Right cardiac atrium (tissue), 5 donors: ENCODE results near the gene WWOX. TPM values are rescaled to one million over a fixed set of nuclear protein-coding genes. Genes with fewer than 3 reads are reported as not detected.

Experiments
- ATAC-seq, 2 donors: fragments of 200-7000 bp; cut with Tn5 transposase; one replicate each; pipeline versions ENCODE4 v1.8.0 to v1.9.1; 2020; ENCODE audit warnings: moderate library complexity in 2 of 2, mild to moderate bottlenecking in 1 of 2
- DNase-seq, 3 donors: peaks; one replicate each; pipeline ENCODE4 v3.0.0-alpha.2; 2020
- H3K27ac ChIP-seq: one replicate; pipeline ENCODE4 v1.5.1; 2013; ENCODE audit warnings: mild to moderate bottlenecking, low read length, control low read depth, moderate library complexity
- H3K27me3 ChIP-seq: one replicate; pipeline ENCODE4 v1.6.1; 2013; ENCODE audit not compliant: control insufficient read depth, insufficient read depth
- H3K4me1 ChIP-seq: one replicate; pipeline ENCODE4 v1.6.1; 2013; ENCODE audit warnings: low read length; ENCODE audit not compliant: control insufficient read depth, insufficient read depth
- H3K4me3 ChIP-seq: one replicate; pipeline ENCODE4 v1.5.1; 2013; ENCODE audit warnings: low read length, control low read depth
- H3K9me3 ChIP-seq: one replicate; pipeline ENCODE4 v1.6.1; 2013; ENCODE audit warnings: low read length; ENCODE audit not compliant: control insufficient read depth
- WGBS: extraction: QIAGEN DNeasy Blood & Tissue Kit; methylation state at CpG from one replicate; pipeline ENCODE4 v1.1.7; 2013; 5-methylcytosine and 5-hydroxymethylcytosine counted together
- intact Hi-C, 4 donors: fragments of 100-400 bp; cut with DNase I; formaldehyde crosslinking; loops; one replicate each; pipeline versions ENCODE4 v1.11.0 to v1.14.0; 2022 to 2023
- polyA plus RNA-seq: library from polyadenylated mRNA; stranded (reverse); fragments of 200-250 nt; gene quantifications from one replicate; pipeline ENCODE4 v1.2.3, GENCODE V29; 2013
- total RNA-seq, 4 donors: library from RNA; stranded (reverse); fragmentation: NEBNext Ultra II Directional; extraction: Animal tissue kit (Norgen Biotek cat#: 25700); gene quantifications; one replicate each; pipeline ENCODE4 v1.2.1, GENCODE V29; 2021
- donor health status: healthy with polysubstance abuse.
- donor health status: DM: no; HTN: yes; CAD: no.
- donor health status: DM: no; HTN: no; CAD: no.
- donor health status: DM: no; HTN: yes; CAD: no; lungs with severe emphysema.
- donor health status: DM: yes; HTN: yes; CAD: no.

WWOX gene
- total and polyA plus RNA-seq, 5 donors = 6.0 to 14.9 (median 13.1) TPM

DNA sequence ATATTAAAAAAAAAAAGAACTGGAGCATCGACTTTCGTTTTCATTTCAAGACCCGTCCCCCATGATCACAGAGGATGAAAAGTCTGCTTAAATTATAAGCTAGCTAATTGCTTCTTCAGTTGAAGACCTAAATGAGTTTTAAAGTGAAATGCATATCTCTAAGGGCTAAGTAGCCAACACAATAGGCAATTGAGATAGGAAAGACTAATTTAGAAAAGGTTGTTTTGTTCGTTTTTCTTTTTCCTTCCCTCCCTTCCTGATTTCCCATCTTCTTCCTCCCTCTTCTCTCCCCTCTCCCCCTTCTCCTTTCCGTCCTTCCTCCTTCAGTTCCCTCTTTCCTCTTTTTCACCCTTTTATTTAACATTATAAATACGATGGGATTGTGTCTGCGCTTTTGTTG, 377.2 kb downstream of the WWOX start:
- 82% methylated on average over 7 of the region's 7 CpGs for WGBS
- ATAC-seq (no peak), DNase-seq (no peak)
- no peaks in the 10 kb centered on the region for H3K27me3 ChIP-seq
- no peaks in the 10 kb centered on the region for H3K9me3 ChIP-seq
- no peaks in the 10 kb centered on the region for H3K4me1 ChIP-seq
- intact Hi-C loops = no loop called here
- H3K4me3 ChIP-seq = no peak overlapping the region
- H3K27ac ChIP-seq = no peak overlapping the region

DNA sequence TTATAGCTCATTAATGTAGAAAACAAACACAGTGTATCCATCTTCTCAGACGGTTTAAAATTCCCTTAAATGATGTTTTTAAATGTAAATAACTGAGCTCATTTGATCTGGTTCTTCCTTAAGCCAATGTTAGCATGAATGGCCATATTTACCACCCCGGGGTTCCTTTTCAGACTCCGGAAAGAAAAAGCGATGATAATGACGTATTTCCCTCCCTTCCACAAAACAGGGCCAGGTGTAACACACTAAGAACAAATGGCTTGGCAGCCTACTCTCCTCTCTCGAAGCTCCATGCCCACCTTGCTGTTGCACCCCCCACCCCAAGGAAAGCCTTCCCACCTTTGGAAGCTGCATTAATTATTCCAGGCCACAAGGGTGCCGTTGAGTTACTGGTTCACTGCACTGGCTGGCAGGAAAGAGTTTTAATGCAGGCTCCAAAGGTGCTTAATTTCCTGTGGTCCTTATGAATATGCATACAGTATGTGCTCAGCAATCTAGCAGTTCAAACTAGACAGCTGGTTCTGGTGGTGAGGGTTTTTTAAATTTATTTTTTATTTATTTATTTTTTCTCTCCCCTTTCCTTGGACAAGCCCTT, 378.9 kb downstream of the WWOX start:
- intact Hi-C loops = no loop called here
- Histone ChIP-seq H3K27ac (no peak overlapping the region), H3K4me3 (no peak overlapping the region), H3K9me3 (no peaks in the 10 kb centered on the region), H3K4me1 (no peaks in the 10 kb centered on the region), H3K27me3 (no peaks in the 10 kb centered on the region)
- DNase-seq = no peak
- 74% methylated on average over 7 of the region's 7 CpGs for WGBS
- no peak for ATAC-seq

DNA sequence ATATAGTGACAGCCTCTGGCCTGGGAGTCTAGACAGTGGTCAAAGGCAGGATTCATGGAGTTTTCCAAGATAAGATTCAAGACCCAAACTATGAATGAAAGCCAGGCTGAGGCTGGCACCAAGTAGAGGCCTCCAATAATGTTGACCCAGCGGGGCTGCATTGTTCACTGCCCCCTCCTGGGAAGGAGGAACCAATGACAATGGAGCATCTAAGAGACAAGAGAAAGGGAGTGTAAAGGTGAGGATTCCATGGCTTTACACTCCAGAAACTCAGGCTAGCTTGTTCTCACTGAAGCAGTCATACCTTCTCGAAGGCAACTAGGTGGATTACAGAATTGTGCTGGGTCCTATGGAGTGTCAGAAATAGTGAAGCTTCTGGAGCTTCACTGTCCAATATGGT, 380.3 kb downstream of the WWOX start:
- no peaks in the 10 kb centered on the region for H3K4me1 ChIP-seq
- intact Hi-C loops = no loop called here
- WGBS = 94% methylated on average over 2 of the region's 2 CpGs

DNA sequence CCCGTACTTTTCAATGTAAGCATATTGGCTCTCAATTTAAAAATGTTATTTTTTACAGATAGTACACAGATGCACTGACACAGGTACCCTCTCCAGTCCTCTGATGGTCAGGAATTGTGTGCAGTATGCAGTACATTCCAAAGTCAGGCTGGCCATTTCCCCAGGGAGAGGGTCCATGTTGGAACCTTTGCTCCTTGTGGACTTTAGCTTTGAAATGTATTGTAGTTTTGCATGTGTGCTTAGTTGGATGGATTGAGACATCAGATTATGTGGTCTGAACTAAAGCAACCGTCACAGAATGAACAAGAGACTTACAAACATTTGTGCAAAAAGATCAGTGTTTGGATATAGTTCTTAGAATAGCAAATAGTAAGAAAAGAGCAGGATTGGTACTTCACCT, 381.1 kb downstream of the WWOX start:
- H3K27ac ChIP-seq = no peak overlapping the region
- 93% methylated on average over 2 of the region's 2 CpGs for WGBS
- ATAC-seq (no peak), DNase-seq (no peak)
- no peaks in the 10 kb centered on the region for H3K27me3 ChIP-seq
- H3K4me3 ChIP-seq = no peak overlapping the region
- intact Hi-C loops = no loop called here
- no peaks in the 10 kb centered on the region for H3K9me3 ChIP-seq
- H3K4me1 ChIP-seq = no peaks in the 10 kb centered on the region

More for the DNA sequence above, 380.3 kb downstream of the WWOX start:
- no peak for DNase-seq
- no peak overlapping the region for H3K4me3 ChIP-seq
- H3K27ac ChIP-seq = no peak overlapping the region
- ATAC-seq = no peak
- no peaks in the 10 kb centered on the region for H3K9me3 ChIP-seq
- H3K27me3 ChIP-seq = no peaks in the 10 kb centered on the region

DNA sequence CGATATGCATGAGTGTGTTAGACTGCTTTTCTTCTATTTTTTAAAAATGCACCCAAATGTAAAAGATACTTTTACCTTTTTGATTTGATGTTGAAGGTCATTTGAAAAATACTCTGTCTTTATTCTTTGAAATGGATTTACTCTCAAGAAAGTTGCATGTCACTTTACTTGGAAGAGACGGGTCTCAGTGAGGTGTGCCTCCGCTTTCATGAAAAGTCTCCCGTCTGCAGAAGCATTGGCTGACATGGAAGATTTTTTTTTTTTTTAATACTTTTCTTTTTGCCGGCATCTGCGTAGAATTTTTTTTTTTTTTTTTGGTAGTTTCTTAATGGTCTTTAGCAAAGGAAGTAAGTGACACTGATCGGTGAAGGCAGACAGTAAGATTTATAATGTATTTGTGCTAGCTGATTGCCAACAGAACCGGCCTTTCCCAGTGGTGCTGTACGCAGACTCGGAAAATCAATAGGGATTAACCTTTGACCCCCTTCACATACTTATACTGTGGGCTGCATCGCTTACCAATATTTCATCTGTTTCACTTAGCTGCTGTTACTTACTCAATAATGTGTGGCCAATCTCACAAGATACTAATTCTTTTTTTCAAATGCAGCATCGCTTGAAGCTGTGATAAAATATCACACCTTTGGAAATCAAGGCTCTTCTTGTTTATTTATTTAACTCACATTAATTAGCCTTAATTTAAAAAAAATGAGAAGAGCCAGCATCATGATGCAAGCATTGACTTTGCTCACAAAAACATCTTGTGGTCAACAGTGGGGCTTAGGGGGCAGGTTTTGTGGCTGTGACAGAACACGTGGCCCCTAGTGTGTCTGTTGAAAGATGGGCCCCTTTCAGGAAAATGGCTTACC, 383.9 kb downstream of the WWOX start:
- no peak overlapping the region for H3K27ac ChIP-seq
- no peak for DNase-seq
- no peaks in the 10 kb centered on the region for H3K27me3 ChIP-seq
- ATAC-seq = no peak
- intact Hi-C loops = no loop called here
- no peaks in the 10 kb centered on the region for H3K4me1 ChIP-seq
- whole genome bisulfite sequencing = 94% methylated on average over 13 of the region's 13 CpGs
- H3K4me3 ChIP-seq = no peak overlapping the region
- H3K9me3 ChIP-seq = no peaks in the 10 kb centered on the region

DNA sequence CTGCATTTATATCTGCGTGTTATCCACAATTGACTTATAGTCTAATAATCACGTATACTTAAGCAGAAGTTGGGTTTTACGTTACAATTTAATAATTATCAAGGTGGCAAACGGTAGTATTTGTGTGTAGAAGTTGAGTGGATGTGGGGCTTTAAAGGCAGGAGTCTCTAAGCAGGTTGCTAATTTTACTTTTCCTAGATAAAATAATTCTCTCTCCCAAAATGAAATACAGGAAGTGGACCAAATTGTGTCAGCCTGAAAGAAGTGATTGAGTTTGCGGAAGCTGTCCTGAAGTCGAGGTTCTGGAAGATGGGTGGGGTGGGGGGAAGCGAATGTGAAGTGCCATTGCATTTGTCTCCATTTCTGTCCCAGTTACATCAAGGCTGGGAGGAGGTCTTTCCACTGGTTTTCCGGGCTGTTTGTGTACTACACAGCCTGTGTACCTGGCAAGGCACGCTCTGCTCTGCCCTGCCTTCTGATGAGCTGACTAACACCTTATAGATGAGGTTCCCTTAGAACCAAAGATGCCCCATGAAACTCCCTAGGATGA, 385.1 kb downstream of the WWOX start:
- intact Hi-C loops = no loop called here
- no peak for DNase-seq

DNA sequence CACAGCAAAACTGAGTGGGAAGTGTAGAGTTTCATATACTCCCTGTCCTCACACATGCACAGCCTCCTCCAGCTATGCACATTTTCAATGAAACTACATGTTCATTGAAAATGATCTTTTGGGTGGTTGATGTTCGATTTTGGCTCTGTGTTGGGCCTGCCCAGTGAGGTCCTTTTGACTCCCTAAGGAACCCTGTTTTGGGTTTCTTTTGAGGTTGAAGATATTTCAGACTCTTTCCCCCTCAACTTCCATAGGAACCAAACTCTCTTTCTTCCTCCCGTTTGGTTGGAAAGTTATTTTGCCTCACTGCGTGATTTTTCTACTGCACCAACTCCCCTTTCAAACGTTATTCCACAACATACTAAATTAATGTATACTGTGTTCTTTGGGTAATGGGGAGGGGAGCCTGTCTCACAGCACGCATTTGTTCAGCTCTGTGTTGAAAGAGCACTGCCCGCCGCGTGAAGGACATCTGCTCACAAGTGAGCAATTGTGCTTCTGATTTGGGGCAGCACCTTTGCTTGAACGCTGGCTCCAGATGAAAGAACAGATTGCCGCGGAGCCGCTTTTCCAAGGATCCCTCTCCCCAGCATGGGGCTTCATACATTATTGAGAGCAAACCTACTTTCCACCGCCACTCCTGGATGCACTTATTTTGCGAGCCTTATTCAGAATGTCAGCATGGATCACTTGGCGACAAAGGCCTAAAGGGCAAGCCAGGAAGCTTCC, 385.9 kb downstream of the WWOX start:
- no peak overlapping the region for H3K4me3 ChIP-seq
- ATAC-seq (no peak), DNase-seq (no peak)
- no peaks in the 10 kb centered on the region for H3K9me3 ChIP-seq
- WGBS = 87% methylated on average over 15 of the region's 15 CpGs
- intact Hi-C loops = no loop called here
- peaks cover 2% of the 10 kb centered on the region for H3K4me1 ChIP-seq
- H3K27me3 ChIP-seq = no peaks in the 10 kb centered on the region
- no peak overlapping the region for H3K27ac ChIP-seq

More for the DNA sequence above, 385.1 kb downstream of the WWOX start:
- H3K9me3 ChIP-seq = no peaks in the 10 kb centered on the region
- 92% methylated on average over 9 of the region's 9 CpGs for WGBS
- ATAC-seq = no peak
- no peak overlapping the region for H3K4me3 ChIP-seq
- H3K27me3 ChIP-seq = no peaks in the 10 kb centered on the region
- no peak overlapping the region for H3K27ac ChIP-seq
- H3K4me1 ChIP-seq = no peaks in the 10 kb centered on the region

DNA sequence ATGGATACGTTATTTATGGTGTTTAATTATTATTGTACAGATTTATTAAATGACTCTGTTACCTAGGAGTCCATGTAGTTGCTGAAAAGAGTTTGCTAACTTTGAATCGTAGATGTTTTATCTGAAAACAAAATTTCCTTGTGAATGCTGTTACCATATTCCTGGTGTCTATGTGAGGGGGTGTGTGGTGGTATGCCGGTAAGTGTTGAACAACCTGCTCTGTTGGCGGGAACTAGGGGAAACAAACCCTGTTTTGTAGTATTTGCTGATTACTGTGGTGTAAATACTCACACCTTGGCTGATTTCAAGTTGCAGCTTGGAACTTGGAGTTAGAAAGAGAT, 386.4 kb downstream of the WWOX start:
- Histone ChIP-seq H3K27ac (no peak overlapping the region), H3K9me3 (no peaks in the 10 kb centered on the region), H3K4me1 (peaks cover 2% of the 10 kb centered on the region), H3K4me3 (no peak overlapping the region), H3K27me3 (no peaks in the 10 kb centered on the region)
- intact Hi-C loops = no loop called here
- DNase-seq (no peak), ATAC-seq (no peak)
- WGBS = 93% methylated on average over 4 of the region's 4 CpGs

DNA sequence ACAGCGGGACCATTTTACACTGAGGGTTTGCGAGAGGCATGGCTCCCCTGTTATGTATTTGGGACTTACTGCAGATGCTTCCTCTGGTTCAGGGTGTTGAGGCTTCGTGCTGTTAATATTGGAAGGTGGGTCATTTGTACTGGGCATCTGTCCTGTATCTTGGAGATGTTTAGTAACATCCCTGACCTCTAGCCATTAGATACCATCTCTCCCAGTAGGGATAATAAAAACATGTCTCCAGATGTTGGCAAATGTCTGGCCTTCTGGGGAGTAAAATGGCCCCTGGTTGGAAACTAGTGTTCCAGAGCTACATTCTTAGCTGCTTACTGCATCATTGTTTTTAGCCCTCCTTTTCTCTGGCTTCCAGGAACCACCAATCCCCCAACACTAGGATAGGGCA, 388.0 kb downstream of the WWOX start:
- ATAC-seq (no peak), DNase-seq (no peak)
- 90% methylated on average over 3 of the region's 3 CpGs for WGBS
- Histone ChIP-seq H3K4me1 (peaks cover 2% of the 10 kb centered on the region), H3K9me3 (no peaks in the 10 kb centered on the region), H3K27me3 (no peaks in the 10 kb centered on the region), H3K4me3 (no peak overlapping the region), H3K27ac (no peak overlapping the region)
- intact Hi-C loops = no loop called here

DNA sequence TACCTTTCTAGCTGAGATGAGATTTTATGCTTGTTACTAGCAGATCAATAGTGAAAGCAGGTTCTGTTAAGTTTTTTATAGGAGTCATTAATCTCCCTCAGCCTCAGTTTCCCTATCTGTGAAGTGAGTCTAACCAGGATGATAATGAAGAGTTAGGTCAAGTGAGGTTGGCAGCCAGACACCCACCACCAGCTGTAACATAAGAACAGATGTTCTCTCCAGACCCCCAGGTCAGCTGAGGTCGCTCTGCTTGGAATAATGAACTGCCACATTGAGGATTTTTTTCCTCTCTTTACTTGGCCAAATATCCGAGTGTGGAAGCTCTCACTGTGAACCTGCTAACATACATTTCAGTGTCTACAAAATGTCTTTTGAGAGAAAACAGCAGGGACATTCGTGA, 389.6 kb downstream of the WWOX start:
- Histone ChIP-seq H3K4me1 (peaks cover 2% of the 10 kb centered on the region), H3K9me3 (no peaks in the 10 kb centered on the region), H3K4me3 (no peak overlapping the region), H3K27me3 (no peaks in the 10 kb centered on the region), H3K27ac (no peak overlapping the region)
- DNase-seq (no peak), ATAC-seq (no peak)
- intact Hi-C loops = no loop called here
- 38% methylated on average over 3 of the region's 3 CpGs for WGBS

DNA sequence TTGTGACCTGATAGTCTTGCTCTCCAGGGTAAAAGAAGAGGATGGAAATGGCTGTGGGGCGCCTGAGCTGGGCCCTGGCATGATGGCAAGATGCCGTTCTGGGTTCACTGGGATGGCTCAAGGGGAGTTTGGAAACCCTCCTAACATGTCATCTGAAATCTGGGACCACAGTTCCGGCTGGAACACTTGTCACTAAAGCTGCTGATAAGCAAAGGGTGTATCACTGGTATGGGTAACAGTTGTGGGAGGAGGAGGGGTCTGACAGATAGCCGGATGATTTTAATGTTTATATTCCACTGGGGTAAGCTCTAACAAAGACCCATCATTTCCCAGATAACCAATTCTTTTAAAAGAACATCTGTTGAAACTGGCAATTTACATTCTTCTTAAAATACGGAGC, 390.2 kb downstream of the WWOX start:
- ATAC-seq = no peak
- no peak overlapping the region for H3K4me3 ChIP-seq
- 45% methylated on average over 5 of the region's 5 CpGs for WGBS

More for the DNA sequence above, 390.2 kb downstream of the WWOX start:
- no peaks in the 10 kb centered on the region for H3K27me3 ChIP-seq
- DNase-seq = no peak
- no peaks in the 10 kb centered on the region for H3K9me3 ChIP-seq
- peaks cover 2% of the 10 kb centered on the region for H3K4me1 ChIP-seq
- intact Hi-C loops = loop anchor here in 1 of 4 donors (10.0 kb wide), 1 partner anchor 1595 kb away; no protein-coding TSS in a partner anchor
- no peak overlapping the region for H3K27ac ChIP-seq
